C4-2B (cell line): ENCODE data around the gene CFAP20DC.

ENCODE experiments used
- CTCF ChIP-seq: fragments of 450-650 bp; conservative IDR thresholded peaks from 2 replicates; pipeline ENCODE4 v1.5.1; 2017; ENCODE audit warnings: mild to moderate bottlenecking
- ZFX ChIP-seq: fragments of 450-650 bp; IDR thresholded peaks from 2 replicates; pipeline ENCODE4 v1.6.1; 2017

- TF ChIP-seq CTCF: no peak
- no peak for TF ChIP-seq ZFX
Observed at GRCh38 chr3:58829321-58830000, 220.4 kb downstream of the CFAP20DC start.
